Stimulated activated naive B cell treated with anti-CD40 and anti-IgM and Interleukin-4, amounts not matched to agents 10 μg/mL and 1 μg/mL and 100 μg/mL, for 72 hours (primary cell): ENCODE data around the gene PGAM5.
"Not testable (repeated sequence)": the region's sequence is repeated elsewhere in the genome, so short reads cannot be mapped to it uniquely, and the experiment has no call there.

Experiments
- ATAC-seq, 2 donors: fragments of 150-1000 bp; cut with Tn5 transposase; replicated peaks; 2 replicates each; pipeline ENCODE4 v1.10.0; 2021; ENCODE audit warnings: moderate library complexity in 1 of 2
- DNase-seq: peaks from one replicate; pipeline ENCODE4 v3.0.0; 2021
- H3K27ac Mint-ChIP-seq: one replicate; pipeline ENCODE4 v1.8.0; 2022; ENCODE audit warnings: mild to moderate bottlenecking, mixed read lengths
- H3K27me3 Mint-ChIP-seq, 2 donors: one replicate each; pipeline ENCODE4 v1.8.0; 2022; ENCODE audit warnings: mixed read lengths in 2 of 2
- H3K36me3 Mint-ChIP-seq, 2 donors: one replicate each; pipeline ENCODE4 v1.8.0; 2022; ENCODE audit warnings: mixed read lengths in 2 of 2, mild to moderate bottlenecking in 1 of 2
- H3K4me1 Mint-ChIP-seq, 2 donors: one replicate each; pipeline ENCODE4 v1.8.0; 2022; ENCODE audit warnings: mixed read lengths in 2 of 2, mild to moderate bottlenecking in 1 of 2
- H3K4me3 Mint-ChIP-seq, 2 donors: one replicate each; pipeline ENCODE4 v1.8.0; 2022; ENCODE audit warnings: mild to moderate bottlenecking in 2 of 2, mixed read lengths in 2 of 2, moderate library complexity in 1 of 2
- H3K9me3 Mint-ChIP-seq, 2 donors: one replicate each; pipeline ENCODE4 v1.8.0; 2022; ENCODE audit warnings: mixed read lengths in 2 of 2, mild to moderate bottlenecking in 1 of 2

Gene PGAM5

GRCh38 chr12:132674561-132674960 is 36.1 kb upstream of the PGAM5 start:
- H3K9me3 Mint-ChIP-seq = no peaks in the 10 kb centered on the region
- no peak overlapping the region for H3K27ac Mint-ChIP-seq
- peaks cover 52 to 76% of the 10 kb centered on the region in 2 donors for H3K36me3 Mint-ChIP-seq
- no peak for ATAC-seq
- no peaks in the 10 kb centered on the region for H3K4me1 Mint-ChIP-seq
- H3K27me3 Mint-ChIP-seq = no peaks in the 10 kb centered on the region
- DNase-seq = no peak
- no peak overlapping the region for H3K4me3 Mint-ChIP-seq

- DNase-seq (no peak), ATAC-seq (no peak)
- Mint-ChIP-seq H3K9me3 (no peaks in the 10 kb centered on the region), H3K36me3 (peaks cover 47 to 82% of the 10 kb centered on the region in 2 donors), H3K27ac (no peak overlapping the region), H3K4me1 (peaks cover 1% of the 10 kb centered on the region in 2 donors), H3K27me3 (no peaks in the 10 kb centered on the region), H3K4me3 (no peak overlapping the region)
These were observed 34.7 kb upstream of the PGAM5 start for GRCh38 chr12:132675757-132676432.

DNA sequence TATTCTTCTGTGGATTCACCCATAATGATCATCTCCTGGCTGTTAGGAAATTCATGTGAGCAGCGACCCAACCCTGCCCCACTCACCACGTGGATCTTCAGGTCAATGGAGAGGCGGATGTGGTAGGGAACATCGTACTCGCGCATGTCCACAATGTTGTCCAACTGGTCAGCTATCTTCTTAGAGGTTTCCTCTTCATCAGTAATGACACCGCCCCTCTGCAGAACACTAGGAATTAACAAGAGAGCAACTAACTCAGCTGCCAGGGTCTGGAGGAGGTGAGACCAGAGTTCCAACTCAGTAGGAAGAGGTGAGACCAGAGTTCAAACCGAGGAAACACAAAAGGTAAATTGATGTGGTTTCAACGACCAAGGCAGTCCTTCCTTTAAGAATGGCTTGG is 33.1 kb upstream of the PGAM5 start:
- Mint-ChIP-seq H3K36me3 (peaks cover 41 to 75% of the 10 kb centered on the region in 2 donors), H3K27me3 (no peaks in the 10 kb centered on the region), H3K27ac (no peak overlapping the region), H3K9me3 (no peaks in the 10 kb centered on the region), H3K4me3 (no peak overlapping the region), H3K4me1 (peaks cover 1 to 5% of the 10 kb centered on the region in 2 donors)
- ATAC-seq (no peak), DNase-seq (no peak)

GRCh38 chr12:132685400-132685799 is 25.2 kb upstream of the PGAM5 start:
- H3K27ac Mint-ChIP-seq = no peak overlapping the region
- peaks cover 14 to 30% of the 10 kb centered on the region in 2 donors for H3K4me1 Mint-ChIP-seq
- no peak for DNase-seq
- peaks cover 3 to 5% of the 10 kb centered on the region in 2 donors for H3K36me3 Mint-ChIP-seq
- peak overlapping the region; percentile 60 to 90 for H3K4me3 Mint-ChIP-seq
- no peak for ATAC-seq
- H3K27me3 Mint-ChIP-seq = no peaks in the 10 kb centered on the region
- no peaks in the 10 kb centered on the region for H3K9me3 Mint-ChIP-seq

DNA sequence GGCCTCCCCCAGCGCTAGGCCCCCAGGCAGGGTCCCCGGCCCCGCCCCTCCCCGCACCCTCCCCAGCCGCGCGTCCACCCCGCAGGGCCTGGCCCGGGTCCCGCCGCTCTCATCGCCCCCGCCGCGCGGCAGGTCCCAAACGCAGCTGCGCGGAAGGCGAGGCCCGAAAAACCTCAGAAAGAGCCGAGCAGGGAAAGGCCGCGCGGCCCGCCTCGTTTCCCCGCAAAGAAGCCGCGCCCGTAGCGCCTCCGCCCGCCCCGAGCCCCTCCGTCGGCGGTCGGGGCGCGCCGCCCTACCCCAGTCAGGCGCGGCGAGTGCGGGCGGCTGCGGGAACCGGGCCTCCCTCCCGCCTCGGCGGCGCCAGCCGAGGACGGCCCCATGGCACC is 23.8 kb upstream of the PGAM5 start:
- H3K27me3 Mint-ChIP-seq = no peaks in the 10 kb centered on the region
- H3K27ac Mint-ChIP-seq = peak overlapping the region; percentile 85
- H3K36me3 Mint-ChIP-seq = peaks cover 3 to 5% of the 10 kb centered on the region in 2 donors
- ATAC-seq (peak; percentile 50 to 58), DNase-seq (no peak)
- H3K9me3 Mint-ChIP-seq = no peaks in the 10 kb centered on the region
- peak overlapping the region; percentile 87 to 90 for H3K4me3 Mint-ChIP-seq
- H3K4me1 Mint-ChIP-seq = peaks cover 14 to 24% of the 10 kb centered on the region in 2 donors

GRCh38 chr12:132687211-132688164 is 23.2 kb upstream of the PGAM5 start, which contains the start of the genes POLE and PXMP2:
TSS of gene POLE (minus strand) at chr12:132687342. CDS start at chr12:132687315, 27 bp downstream.
TSS of gene PXMP2 (plus strand) at chr12:132687587. CDS start at chr12:132687671, 84 bp downstream.
- no peaks in the 10 kb centered on the region for H3K27me3 Mint-ChIP-seq
- peak within 1 kb of the TSS; percentile 87 to 90 for H3K4me3 Mint-ChIP-seq
- peak; percentile 93 to 94 for ATAC-seq
- peaks cover 14 to 24% of the 10 kb centered on the region in 2 donors for H3K4me1 Mint-ChIP-seq
- H3K27ac Mint-ChIP-seq = peak within 1 kb of the TSS; percentile 85
- no peaks in the 10 kb centered on the region for H3K9me3 Mint-ChIP-seq
- H3K36me3 Mint-ChIP-seq = peaks cover 3 to 5% of the 10 kb centered on the region in 2 donors
- DNase-seq = peak; percentile 91

GRCh38 chr12:132689227-132689626 is 21.4 kb upstream of the PGAM5 start:
- H3K4me3 Mint-ChIP-seq = peak overlapping the region; percentile 0 to 22
- H3K27ac Mint-ChIP-seq = peak overlapping the region; percentile 57
- peaks cover 3 to 5% of the 10 kb centered on the region in 2 donors for H3K36me3 Mint-ChIP-seq
- no peaks in the 10 kb centered on the region for H3K27me3 Mint-ChIP-seq
- no peaks in the 10 kb centered on the region for H3K9me3 Mint-ChIP-seq
- H3K4me1 Mint-ChIP-seq = peaks cover 10 to 18% of the 10 kb centered on the region in 2 donors
- DNase-seq = no peak
- no peak for ATAC-seq

GRCh38 chr12:132690112-132690511 is 20.5 kb upstream of the PGAM5 start:
- H3K36me3 Mint-ChIP-seq = peaks cover 3 to 5% of the 10 kb centered on the region in 2 donors
- ATAC-seq (no peak), DNase-seq (no peak)
- H3K4me1 Mint-ChIP-seq = peaks cover 9 to 17% of the 10 kb centered on the region in 2 donors
- H3K9me3 Mint-ChIP-seq = no peaks in the 10 kb centered on the region
- H3K27ac Mint-ChIP-seq = no peak overlapping the region
- no peaks in the 10 kb centered on the region for H3K27me3 Mint-ChIP-seq
- no peak overlapping the region for H3K4me3 Mint-ChIP-seq

DNA sequence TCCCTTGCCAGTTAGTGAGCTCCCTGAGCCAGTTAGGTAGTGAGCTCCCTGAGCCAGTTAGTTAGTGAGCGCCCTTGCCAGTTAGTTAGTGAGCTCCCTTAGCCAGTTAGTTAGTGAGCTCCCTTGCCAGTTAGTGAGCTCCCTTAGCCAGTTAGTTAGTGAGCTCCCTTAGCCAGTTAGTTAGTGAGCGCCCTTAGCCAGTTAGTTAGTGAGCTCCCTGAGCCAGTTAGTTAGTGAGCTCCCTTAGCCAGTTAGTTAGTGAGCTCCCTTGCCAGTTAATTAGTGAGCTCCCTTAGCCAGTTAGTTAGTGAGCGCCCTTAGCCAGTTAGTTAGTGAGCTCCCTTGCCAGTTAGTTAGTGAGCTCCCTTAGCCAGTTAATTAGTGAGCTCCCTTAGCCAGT is 18.6 kb upstream of the PGAM5 start:
- H3K4me1 Mint-ChIP-seq, DNase-seq, H3K27ac Mint-ChIP-seq, H3K27me3 Mint-ChIP-seq, ATAC-seq, H3K9me3 Mint-ChIP-seq, H3K4me3 Mint-ChIP-seq: not testable (repeated sequence)
- H3K36me3 Mint-ChIP-seq = peaks cover 8 to 12% of the 10 kb centered on the region in 2 donors

GRCh38 chr12:132694888-132695287 is 15.8 kb upstream of the PGAM5 start:
- not testable (repeated sequence) for H3K9me3 Mint-ChIP-seq, H3K27ac Mint-ChIP-seq, H3K4me3 Mint-ChIP-seq, H3K4me1 Mint-ChIP-seq, ATAC-seq, DNase-seq, H3K27me3 Mint-ChIP-seq
- peaks cover 26 to 34% of the 10 kb centered on the region in 2 donors for H3K36me3 Mint-ChIP-seq

- Mint-ChIP-seq H3K9me3 (no peaks in the 10 kb centered on the region), H3K27me3 (no peaks in the 10 kb centered on the region), H3K4me3 (no peak overlapping the region), H3K27ac (peak overlapping the region; percentile 25), H3K4me1 (peaks cover 3 to 10% of the 10 kb centered on the region in 2 donors), H3K36me3 (peaks cover 31 to 40% of the 10 kb centered on the region in 2 donors)
- ATAC-seq (no peak), DNase-seq (no peak)
These were observed 15.2 kb upstream of the PGAM5 start for GRCh38 chr12:132695431-132695830.

DNA sequence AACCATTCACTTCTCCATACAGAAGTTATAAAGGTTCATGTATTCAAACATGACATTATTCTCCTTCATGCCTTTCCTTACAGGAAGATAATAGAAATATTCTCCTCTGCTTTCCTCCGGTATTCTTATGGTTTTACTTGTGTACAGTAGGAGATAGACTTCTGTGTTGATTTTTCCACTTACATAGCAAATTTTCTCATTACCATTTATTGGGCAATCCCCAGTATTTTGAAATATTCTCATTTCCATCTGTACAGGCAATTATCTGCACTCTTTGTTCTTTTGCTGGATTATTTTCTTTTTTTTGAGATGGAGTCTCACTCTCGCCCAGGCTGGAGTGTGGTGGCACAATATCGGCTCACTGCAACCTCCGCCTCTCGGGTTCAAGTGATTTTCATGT is 12.3 kb upstream of the PGAM5 start:
- Mint-ChIP-seq H3K36me3 (peaks cover 48 to 56% of the 10 kb centered on the region in 2 donors), H3K27ac (no peak overlapping the region), H3K27me3 (no peaks in the 10 kb centered on the region), H3K4me1 (peaks cover 4 to 26% of the 10 kb centered on the region in 2 donors), H3K4me3 (no peak overlapping the region), H3K9me3 (no peaks in the 10 kb centered on the region)
- no peak for DNase-seq
- no peak for ATAC-seq

- DNase-seq (peak; percentile 53), ATAC-seq (peak; percentile 85 to 86)
- H3K4me3 Mint-ChIP-seq = peak overlapping the region; percentile 5 to 17
- peak overlapping the region; percentile 81 for H3K27ac Mint-ChIP-seq
- H3K9me3 Mint-ChIP-seq = no peaks in the 10 kb centered on the region
- no peaks in the 10 kb centered on the region for H3K27me3 Mint-ChIP-seq
- H3K4me1 Mint-ChIP-seq = peaks cover 10 to 26% of the 10 kb centered on the region in 2 donors
- H3K36me3 Mint-ChIP-seq = peaks cover 59 to 68% of the 10 kb centered on the region in 2 donors
These were observed 10.3 kb upstream of the PGAM5 start for GRCh38 chr12:132700212-132700822.

DNA sequence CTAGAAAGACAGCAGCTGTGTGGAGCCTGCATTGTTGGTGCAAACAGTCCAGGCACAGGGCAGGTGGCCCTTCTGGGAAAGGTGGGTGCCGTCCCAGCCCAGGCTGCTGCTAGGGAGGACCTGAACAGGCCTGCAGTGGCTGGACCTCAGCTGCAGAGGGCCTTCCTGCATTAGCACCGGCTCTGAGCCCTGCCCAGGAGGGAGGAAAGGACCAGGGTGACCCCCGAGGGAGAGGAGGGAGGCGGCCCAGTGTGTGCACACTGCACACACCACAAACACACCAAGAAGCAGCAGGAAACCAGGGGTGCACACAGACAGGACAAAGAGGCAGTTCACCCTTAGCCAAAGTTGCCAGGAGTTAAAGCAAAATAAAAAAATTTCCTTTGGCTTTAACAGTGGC is 8.0 kb upstream of the PGAM5 start:
- no peaks in the 10 kb centered on the region for H3K27me3 Mint-ChIP-seq
- no peak overlapping the region for H3K4me3 Mint-ChIP-seq
- peaks cover 58 to 67% of the 10 kb centered on the region in 2 donors for H3K36me3 Mint-ChIP-seq
- H3K27ac Mint-ChIP-seq = no peak overlapping the region
- ATAC-seq = no peak
- DNase-seq = no peak
- peaks cover 4 to 5% of the 10 kb centered on the region in 2 donors for H3K9me3 Mint-ChIP-seq
- H3K4me1 Mint-ChIP-seq = peaks cover 10 to 30% of the 10 kb centered on the region in 2 donors
